HG03432 (cell line): Measurements from ENCODE around the gene PATL2.
A peak's percentile ranks its signal among the peaks of the same experiment; 100 is the strongest.
"Not testable (repeated sequence)": the region's sequence is repeated elsewhere in the genome, so short reads cannot be mapped to it uniquely, and the experiment has no call there.

Experiments
- ATAC-seq: cut with Tn5 transposase; IDR thresholded peaks from one replicate; pipeline ENCODE4 v1.9.1; 2021; ENCODE audit warnings: mild to moderate bottlenecking, moderate library complexity; ENCODE audit not compliant: unreplicated experiment

Gene PATL2

DNA sequence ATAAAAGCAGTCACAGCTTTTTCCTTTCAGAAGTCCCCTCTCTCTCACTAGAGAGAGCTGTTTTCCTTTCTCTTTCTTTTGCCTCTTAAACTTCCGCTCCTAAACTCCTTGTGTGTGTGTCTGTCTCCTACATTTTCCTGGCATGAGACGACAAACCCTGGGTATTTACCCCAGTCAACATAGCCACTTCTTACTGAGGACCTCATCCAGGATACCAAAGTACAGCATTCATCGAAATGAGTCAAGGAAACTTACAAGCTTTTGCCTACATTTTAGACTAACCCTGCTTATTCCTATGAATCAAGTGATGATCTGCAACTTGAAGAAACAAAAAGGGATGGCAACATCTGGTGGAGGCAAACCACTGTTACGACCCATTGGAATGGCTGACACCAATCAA is 16.7 kb downstream of the PATL2 start:
- ATAC-seq: no peak

DNA sequence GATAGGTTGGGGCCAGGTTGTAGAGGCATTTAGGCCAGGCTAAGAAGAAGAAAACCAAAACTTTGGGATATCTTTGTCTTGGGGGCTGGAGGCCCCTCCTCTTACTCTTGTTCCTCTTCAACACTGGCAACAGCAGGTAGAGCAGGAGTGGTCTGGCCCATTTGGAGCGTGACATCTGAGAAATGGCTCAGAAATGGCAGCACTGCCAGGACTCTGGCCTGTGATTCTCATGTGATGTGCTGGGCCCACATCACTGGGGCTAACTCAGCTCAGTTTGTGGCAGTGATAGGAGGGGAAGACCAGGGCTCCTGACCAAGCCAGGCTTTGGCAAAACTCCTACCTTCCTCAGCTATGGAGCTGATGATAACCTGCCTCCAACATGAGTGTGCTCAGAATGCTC is 18.5 kb downstream of the PATL2 start:
- no peak for ATAC-seq

DNA sequence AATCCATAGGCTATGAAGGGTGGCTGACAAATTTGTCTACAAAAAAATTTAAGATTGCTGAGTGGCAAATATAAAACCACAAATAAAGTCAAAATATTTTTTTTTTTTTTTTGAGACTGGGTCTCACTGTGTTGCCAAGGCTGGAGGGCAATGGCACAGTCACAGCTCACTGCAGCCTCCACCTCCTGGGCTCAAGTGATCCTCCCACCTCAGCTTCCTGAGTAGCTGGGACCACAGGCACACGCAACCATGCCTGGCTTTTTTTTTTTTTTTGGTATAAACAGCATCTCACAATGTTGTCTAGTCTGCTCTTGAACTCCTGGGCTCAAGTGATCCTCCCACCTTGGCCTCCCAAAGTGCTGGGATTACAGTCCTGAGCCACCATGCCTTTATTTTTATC is 20.9 kb downstream of the PATL2 start:
- not testable (repeated sequence) for ATAC-seq

DNA sequence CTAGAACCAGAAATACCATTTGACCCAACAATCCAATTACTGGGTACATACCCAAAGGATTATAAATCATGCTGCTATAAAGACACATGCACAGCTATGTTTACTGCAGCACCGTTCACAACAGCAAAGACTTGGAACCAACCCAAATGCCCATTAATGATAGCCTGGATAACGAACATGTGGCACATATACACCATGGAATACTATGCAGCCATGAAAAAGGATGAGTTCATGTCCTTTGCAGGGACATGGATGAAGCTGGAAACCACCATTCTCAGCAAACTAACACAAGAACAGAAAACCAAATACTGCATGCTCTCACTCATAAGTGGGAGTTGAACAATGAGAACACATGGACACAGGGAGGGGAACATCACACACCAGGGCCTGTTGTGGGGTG is 21.8 kb downstream of the PATL2 start:
- ATAC-seq: not testable (repeated sequence)

DNA sequence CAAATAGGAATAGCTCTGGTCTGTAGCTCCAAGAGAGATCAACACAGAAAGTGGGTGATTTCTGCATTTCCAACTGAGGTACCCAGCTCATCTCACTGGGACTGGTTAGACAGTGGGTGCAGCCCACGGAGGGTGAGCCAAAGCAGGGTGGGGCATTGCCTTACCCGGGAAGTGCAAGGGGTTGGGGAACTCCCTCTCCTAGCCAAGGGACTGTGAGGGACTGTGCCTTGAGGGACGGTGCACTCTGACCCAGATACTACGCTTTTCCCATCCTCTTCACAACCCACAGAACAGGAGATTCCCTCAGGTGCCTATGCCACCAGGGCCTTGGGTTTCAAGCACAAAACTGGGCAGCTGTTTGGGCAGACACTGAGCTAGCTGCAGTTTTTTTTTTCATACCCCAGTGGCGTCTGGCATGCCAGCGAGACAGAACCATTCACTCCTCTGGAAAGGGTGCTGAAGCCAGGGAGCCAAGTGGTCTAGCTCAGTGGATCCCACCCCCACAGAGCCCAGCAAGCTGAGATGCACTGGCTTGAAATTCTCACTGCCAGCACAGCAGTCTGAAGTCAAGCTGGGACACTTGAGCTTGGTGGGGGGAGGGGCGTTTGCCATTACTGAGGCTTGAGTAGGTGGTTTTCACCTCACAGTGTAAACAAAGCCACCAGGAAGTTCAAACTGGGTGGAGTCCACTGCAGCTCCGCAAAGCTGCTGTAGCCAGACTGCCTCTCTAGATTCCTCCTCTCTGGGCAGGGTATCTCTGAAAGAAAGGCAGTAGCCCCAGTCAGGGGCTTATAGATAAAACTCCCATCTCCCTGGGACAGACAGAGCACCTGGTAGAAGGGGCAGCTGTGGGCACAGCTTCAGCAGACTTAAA is 28.1 kb downstream of the PATL2 start:
- ATAC-seq: not testable (repeated sequence)

DNA sequence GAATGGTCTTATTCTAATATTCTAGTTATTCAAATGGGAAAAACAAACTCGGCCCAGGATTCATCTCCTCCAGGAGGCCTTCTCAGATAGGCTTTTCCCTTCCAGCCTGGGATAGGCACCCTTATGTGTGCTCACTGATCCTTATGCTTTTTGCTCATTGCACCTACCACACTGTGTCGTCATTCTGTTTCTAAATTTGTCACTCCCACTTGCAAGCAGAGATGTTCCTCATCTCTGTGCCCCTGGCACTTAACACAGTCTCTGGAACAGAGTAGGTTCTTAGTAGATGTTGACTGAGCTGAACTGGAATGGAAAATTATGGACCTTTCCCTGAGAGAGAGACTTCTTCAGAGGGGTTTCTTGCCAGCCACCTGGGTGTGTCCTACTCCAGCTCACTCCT is 28.9 kb downstream of the PATL2 start:
- no peak for ATAC-seq

DNA sequence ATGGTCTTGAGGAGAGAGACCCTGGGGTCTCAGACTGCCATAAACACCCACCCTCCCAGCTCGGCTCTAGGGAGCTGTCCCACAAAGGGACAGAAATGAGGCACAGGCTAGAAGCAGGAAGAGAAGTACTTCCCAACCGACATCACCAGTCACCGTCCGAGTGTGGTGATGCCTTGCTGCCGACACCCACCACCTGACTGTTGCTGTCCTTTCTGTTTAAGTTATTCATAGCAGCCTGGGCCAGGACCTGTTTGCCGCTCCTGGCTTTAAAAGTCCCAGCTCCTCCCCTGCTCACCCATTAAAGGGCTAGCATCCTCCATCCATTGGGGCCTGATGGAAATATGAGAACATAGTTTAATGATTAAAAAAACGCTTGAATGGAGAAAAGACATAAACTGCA is 34.4 kb downstream of the PATL2 start:
- ATAC-seq: no peak

DNA sequence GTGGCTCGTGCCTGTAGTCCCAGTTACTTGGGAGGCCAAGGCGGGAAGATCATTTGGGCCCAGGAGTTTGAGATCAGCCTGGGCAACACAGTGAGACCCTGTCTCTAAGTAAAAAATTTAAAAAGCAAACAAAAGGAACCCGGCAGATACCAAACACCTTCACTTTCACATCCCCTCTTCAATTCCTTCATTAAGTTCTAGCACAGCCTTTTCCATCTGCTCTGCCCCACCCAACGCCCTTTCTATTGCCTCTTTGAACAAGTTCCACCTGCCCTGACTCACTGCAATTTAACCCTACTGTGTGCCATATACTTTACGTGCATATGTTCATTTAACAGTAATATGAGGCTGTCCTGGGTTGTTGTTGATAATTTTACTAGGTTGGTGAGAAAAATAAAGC is 35.2 kb downstream of the PATL2 start:
- no peak for ATAC-seq

DNA sequence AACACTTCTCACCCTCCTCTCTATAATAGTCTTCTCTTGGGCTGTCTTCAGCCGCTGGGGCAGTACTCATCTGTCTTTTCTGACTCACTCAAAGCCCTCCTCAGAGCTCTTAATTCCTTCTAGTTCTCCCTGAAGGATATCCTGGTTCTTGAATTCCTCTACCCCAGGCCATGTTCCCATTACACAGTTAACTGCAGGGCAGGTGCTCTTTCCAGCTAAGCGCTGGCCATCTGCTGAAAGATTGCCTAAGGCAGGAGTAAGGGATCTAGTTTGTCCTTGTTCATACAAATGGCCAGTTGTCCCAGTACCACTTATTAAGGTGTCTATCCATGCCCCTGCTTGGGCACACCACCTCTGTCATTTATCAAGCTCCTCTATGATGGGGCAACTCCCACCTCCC is 37.5 kb downstream of the PATL2 start:
- ATAC-seq: no peak

DNA sequence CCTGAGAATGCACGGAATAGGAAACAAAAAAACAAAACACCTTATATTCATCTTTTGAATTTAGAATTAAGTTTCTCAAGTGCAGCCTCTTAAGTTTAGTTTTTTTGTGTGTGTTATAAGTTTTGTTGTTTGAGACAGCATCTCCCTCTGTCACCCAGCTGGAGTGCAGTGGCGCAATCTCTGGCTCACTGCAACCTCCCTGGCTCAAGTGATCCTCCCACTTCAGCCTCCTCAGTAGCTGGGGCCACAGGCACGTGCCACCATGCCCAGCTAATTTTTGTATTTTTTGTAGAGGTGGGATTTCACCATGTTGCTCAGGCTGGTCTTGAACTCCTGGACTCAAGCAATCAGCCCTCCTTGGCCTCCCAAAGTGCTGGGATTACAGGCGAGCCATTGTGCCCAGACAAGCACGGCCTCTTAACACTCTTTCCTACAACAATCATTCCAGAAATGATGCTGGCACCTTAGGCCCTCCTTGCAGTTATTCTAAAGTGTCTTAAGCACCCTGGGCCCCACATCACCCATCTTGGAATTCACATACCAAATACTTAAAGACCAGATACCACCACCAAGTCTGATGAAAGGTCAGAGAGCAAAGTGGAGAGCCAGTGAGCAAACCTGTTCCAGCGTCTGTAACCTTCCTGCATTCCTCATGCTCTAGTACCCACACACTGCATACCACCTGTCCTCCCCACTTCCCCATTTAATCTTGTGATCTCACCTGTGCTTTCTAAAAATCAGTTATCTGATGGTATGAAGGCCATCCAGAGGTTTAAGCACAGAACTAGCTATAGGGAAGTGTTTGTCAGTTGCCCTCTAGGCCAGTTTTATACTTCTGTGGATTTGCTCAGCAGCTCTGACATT is 40.8 kb downstream of the PATL2 start:
- no peak for ATAC-seq

DNA sequence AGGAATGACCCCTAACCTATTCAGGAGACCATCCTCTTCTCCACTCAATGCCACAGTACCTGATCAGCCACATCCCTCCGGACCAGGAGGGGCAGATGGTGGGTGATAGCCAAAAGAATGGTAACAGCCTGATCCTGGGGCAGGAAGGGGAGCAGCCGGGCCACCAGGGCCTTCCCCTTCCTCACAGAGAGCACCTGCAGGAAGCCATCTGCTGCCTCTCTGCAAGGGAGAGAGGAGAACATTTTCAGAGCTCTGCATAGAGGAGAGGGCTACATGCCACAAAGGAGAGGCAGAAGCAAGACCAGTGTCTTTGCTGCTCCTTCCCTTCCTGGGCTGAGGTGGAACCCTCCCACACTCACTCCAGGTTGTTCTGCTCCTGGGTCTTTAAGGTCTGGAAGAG is 42.2 kb downstream of the PATL2 start:
- ATAC-seq: no peak

DNA sequence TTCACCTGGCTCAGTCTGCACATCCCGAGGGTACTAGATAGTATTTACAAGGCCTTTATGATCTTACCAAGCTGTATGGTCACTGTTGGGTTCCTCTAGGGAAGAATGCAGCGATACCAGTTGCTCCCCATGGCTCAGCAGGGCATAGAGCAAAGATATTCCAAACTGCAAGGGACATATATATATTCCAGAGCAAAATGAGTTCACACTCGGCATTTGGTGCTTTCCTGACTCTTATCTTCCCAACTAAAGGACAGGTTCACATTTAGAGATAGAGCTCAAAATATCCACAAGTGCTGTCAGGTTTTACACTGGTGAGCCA is 44.1 kb downstream of the PATL2 start:
- no peak for ATAC-seq

DNA sequence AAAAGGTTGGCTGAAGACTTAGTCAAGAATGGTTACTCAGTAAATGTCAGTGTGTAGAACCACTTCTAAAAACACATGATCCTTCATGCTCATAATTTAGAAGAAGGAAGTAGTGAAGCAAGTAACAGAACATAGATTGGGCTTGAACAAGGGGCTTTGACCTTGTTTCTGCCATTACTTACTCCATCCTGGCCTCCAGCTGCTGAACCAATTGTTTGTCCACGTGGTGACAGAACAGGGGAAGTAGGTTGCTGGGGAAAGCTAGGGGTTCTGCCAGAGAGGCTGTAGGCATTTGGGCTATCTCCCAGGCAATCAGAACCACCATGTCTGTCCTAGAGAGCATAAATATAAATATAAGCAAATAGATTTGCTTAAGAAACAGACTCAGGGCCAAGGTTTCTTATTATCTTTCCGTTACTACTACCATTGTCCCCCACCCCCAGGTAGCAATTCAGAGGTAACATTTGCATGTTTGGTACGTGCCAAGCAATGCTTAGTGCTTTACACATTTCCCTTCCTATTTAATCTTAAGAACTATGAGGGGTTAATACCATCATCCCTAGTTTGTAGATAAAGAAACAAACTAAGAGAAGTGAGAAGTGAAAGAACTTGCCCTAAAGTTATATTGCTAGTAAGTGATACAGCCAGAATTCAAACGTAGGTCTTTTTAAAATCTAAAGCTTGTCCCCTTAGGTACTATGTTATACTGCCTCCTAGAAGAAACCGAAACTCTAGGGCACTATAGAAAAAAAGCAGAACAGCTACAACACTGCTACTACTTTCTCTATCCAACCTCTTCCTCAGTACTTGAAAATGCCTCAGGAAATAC is 44.7 kb downstream of the PATL2 start:
- no peak for ATAC-seq

DNA sequence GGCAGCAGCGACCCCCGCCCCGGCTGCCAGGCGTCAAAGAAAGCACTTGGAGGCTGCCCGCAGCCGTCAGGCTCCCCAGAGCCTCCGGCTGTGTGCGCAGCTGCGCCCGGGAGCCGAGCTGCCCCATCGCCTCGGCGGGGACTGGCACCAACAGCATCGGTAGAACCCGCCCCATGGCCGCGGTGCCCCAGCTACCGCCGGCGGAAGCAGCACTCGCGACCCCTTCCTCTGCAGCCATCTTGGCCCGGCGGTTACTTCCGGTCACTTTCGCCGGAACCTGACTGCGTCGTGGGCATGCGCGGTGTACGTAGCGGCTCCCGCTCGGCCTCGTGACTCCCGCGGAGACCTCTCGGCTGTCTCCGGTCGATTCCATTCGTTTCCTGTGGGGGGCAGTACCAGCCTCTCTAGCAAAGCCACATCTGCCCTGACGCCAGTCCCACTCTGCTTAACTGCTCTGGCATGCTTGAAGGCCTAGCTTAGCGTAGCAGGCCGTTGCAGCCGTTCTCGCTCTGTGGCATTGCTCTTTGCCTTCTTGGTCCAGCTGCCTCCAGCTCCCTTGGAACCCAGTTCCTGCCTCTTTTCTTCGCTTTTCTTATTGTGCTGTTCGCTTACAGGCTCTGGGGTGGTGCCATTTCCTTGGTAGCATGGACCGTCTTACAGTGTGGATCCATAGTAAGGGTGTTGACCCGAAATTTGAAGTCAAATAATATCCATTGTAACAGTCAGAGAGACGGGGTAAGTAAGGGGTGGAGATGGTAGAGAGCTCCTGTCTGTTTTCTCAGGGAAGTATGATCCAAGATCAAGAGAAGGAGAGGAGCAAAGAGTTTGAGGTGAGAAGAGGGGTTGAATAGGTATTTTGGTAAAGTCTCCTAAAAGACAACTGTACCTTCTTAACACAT is 47.5 kb downstream of the PATL2 start, which contains the start of gene SPG11:
SPG11 (minus strand) TSS at position 253 of the 899 bp plus-strand sequence; CDS start at position 238, 15 bp downstream.
- ATAC-seq: peak; percentile 79

DNA sequence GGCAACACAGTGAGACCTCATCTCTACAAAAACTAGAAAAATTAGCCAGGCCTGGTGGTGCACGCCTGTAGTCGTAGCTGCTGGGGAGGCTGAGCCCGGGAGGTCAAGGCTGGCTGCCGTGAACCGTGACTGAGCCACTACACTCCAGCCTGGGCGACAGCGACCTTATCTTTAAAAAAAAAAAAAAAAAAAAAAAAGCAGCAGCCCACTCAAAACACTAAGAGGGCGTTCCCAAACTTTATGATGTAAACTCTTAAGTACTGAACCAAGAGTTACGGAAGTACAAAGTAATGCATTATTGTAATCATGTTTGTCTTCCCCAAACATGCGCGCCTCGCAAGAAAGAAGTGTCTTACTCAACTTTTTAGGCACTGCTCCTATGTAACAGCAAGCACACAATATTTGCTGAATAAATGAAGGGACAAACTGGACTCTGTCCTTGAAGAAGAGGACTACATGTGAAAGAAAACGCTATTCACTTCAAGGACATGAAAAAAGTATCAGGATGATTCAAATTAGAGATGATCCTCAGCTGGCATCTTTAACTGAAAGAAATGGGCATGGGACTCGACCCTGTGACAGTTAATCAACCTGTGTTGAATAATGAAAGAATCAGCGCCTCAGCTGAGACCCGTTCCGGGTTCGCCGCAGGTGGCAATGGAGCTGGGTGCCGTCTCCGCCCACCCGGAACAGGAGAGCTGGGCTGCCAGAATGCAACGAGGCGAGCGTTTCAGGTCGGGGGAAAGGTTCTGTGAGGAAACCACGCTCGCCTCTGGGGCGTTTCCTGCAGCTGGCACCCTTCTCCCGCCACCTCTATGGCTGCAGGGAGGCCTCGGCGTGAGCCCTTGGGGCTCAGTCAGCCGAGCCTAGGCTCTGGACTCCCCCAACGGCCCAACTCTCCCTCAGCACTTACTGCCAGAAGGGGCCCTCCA is 48.4 kb downstream of the PATL2 start:
- peak; percentile 60 for ATAC-seq

DNA sequence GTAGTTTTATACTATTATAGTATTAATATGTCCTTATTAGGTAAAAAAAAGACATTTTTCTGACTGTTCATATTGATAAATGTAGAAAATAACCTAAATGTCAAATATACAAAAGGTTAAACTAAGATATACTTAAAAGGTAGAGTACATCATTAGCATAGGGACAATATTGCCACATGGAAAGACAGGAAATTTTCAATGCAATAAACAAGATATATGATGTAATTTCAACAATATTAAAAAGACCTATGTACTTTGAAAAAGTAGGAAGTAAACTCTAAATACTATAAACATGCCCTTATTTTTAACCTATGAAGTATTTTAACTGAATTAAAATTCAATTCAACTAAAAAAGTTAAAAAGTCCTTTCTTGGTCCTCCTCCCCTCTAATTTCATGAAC is 49.5 kb downstream of the PATL2 start:
- ATAC-seq: no peak

DNA sequence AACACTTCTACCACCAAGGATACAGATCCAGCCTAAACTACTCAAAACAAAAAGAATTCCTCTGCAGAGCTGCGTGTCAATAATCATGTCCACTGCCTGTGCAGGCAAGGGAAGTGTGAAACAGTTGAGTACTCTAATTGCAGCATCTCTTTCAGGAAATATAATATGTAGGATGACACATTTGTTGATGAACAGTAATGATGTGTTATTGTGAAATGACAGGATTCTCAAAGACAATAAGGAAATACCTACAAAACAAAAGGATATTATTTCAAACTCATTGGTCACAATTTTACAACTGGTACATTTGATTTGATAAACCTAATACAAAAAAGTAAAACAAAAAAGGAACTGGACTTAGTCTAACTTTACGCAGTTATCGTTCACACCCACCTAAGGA is 52.1 kb downstream of the PATL2 start:
- no peak for ATAC-seq

DNA sequence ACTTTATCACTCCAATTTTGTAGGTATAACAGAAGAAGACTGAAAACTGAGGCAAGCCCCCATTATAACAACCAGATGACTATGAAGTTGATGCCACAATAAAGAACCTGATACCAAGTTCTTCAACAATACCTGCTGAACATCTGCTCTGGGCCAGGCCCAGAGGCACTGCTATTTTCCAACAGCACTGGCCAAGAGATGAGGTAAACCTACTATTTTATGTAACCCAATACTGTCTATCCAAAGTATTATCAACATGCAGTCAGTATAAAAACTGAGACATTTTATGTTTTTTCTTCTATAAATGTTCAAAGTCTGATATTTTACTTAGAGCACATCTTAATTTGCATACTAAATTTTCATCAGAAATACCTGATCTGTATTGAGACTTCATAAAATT is 53.7 kb downstream of the PATL2 start:
- ATAC-seq: no peak

DNA sequence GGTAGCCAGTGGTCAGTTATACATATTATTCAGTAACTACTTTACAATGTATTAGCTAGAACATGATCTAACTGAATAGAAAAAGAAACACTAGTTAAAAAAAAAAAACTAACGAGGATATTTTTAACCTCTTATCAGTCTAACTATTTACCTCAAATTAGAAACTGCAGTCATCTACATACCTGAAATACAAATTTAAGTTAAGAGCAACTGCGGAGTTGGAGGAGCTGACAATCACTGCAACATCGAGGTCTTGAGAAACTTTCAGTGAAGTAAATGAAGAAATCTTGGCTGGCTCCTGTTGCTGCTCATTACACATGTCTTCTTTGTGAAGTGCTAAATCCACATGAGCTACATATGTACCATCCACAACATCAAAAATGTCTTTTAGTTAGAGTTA is 54.2 kb downstream of the PATL2 start:
- no peak for ATAC-seq
